T47D (cell line): ENCODE results near the gene FKBP7.
"Not testable (repeated sequence)": the region's sequence is repeated elsewhere in the genome, so short reads cannot be mapped to it uniquely, and the experiment has no call there.

Experiments
- DNase-seq, 2 experiments: peaks; one replicate each; pipeline versions ENCODE4 v3.0.0 to v3.0.0-alpha.2; 2011 to 2012; ENCODE audit warnings: low read depth in 1 of 2, low spot score in 1 of 2
- JUND ChIP-seq: IDR thresholded peaks from 2 replicates; pipeline ENCODE4 v1.6.1; 2012; ENCODE audit warnings: low read depth
- in situ Hi-C: cut with HindIII; loops from 2 replicates; pipeline ENCODE4 v1.10.0; 2016; ENCODE audit warnings: low sequenced_read_pairs, low pct_unique_long_range_greater_than_20kb

Gene FKBP7

GRCh38 chr2:178452870-178453269 lies 25.5 kb downstream of the FKBP7 start:
- TF ChIP-seq JUND: no peak
- DNase-seq: no peak
- in situ Hi-C loops: no loop called here

GRCh38 chr2:178452334-178452733 lies 26.1 kb downstream of the FKBP7 start:
- TF ChIP-seq JUND: no peak
- in situ Hi-C loops: no loop called here
- DNase-seq: no peak

- in situ Hi-C loops: no loop called here
- no peak for TF ChIP-seq JUND
- DNase-seq: peak; percentile 66 to 95
Measured at GRCh38 chr2:178450774-178451525, 27.4 kb downstream of the FKBP7 start, which contains the start of the genes PJVK and PRKRA. PJVK (plus strand) TSS chr2:178451378; CDS start chr2:178453410, 2,032 bp downstream. PRKRA (minus strand) TSS chr2:178451175; CDS start chr2:178451030, 145 bp downstream.

- in situ Hi-C loops: no loop called here
- TF ChIP-seq JUND: no peak
- DNase-seq: no peak
Measured at GRCh38 chr2:178450524-178450773, 28.0 kb downstream of the FKBP7 start.

GRCh38 chr2:178449700-178450523 lies 28.5 kb downstream of the FKBP7 start:
- DNase-seq: peak in 1 of 2 experiments; percentile 16
- in situ Hi-C loops: no loop called here
- no peak for TF ChIP-seq JUND

GRCh38 chr2:178448968-178449661 lies 29.3 kb downstream of the FKBP7 start:
- TF ChIP-seq JUND: no peak
- no peak for DNase-seq
- in situ Hi-C loops: no loop called here

GRCh38 chr2:178441426-178441825 lies 37.0 kb downstream of the FKBP7 start:
- TF ChIP-seq JUND: no peak
- no peak for DNase-seq
- in situ Hi-C loops: no loop called here

- DNase-seq: no peak
- in situ Hi-C loops: no loop called here
- TF ChIP-seq JUND: no peak
Measured at GRCh38 chr2:178436662-178437061, 41.7 kb downstream of the FKBP7 start.

- no peak for DNase-seq
- in situ Hi-C loops: no loop called here
- no peak for TF ChIP-seq JUND
Measured at GRCh38 chr2:178429336-178429735, 49.1 kb downstream of the FKBP7 start.

- no peak for TF ChIP-seq JUND
- DNase-seq: peak in 1 of 2 experiments; percentile 77
- in situ Hi-C loops: no loop called here
Measured at GRCh38 chr2:178428396-178428806, 50.0 kb downstream of the FKBP7 start.

GRCh38 chr2:178427458-178427857 lies 50.9 kb downstream of the FKBP7 start:
- DNase-seq: no peak
- in situ Hi-C loops: no loop called here
- TF ChIP-seq JUND: no peak

- in situ Hi-C loops: no loop called here
- TF ChIP-seq JUND: no peak
- no peak for DNase-seq
Measured at GRCh38 chr2:178426388-178426787, 52.0 kb downstream of the FKBP7 start.

- in situ Hi-C loops: no loop called here
- TF ChIP-seq JUND: no peak
- no peak for DNase-seq
Measured at GRCh38 chr2:178425255-178425827, 53.1 kb downstream of the FKBP7 start.

- DNase-seq, in situ Hi-C loops: not testable (repeated sequence)
Measured at GRCh38 chr2:178423746-178424145, 54.7 kb downstream of the FKBP7 start.
